AG08396 (cell line): ENCODE data around the gene BCAP29.
"Not testable (repeated sequence)": the region's sequence is repeated elsewhere in the genome, so short reads cannot be mapped to it uniquely, and the experiment has no call there.

Source experiments
- DNase-seq: peaks from one replicate; pipeline ENCODE4 v3.0.0; 2012; ENCODE audit warnings: low spot score, mixed read lengths

BCAP29 gene

DNA sequence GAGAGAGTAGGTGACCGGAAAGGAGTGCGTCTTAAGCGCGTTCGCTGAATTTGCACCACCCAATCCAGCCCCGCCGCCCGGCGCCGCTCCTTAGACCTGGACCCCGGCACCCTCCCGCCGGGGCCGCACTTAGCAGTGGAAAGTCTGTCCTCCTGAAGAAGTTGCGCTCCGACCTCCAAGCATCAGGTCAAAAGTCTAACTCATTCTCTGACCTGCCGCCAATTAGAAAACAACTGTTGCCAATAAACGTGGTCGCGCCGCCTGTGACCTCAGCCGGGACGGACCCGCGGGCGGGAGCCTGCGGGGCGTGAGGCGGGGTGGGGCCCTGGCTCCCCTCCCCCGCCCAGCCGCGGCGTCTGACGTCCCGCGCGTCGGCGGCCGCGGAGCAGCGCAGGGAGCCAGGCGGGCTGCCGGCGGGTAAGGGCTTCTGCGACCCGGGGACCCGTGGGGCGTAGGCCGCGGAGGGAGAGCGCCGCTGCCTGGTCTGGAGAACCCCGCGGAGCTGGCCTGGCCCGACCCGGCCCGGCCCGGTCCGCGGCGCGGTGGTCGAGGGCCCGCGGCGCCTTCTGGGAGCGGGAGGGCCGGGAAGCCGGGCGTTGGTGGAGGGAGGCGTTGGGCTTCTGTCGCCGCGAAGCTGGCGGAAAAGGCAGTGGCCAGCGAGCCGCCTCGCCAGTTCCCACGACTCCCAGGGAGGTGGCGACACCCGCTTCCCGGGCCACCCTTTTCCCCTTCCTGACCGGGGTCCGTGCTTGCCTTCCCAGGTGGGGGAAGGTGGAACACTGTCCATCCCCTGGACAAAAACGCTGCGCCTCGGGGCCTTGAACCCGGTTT lies at the start of gene BCAP29:
Gene BCAP29, plus strand, starts transcription at position 362 of the 831 bp plus-strand sequence. CDS start 527 bp downstream, outside the sequence.
- peak; percentile 83 for DNase-seq

GRCh38 chr7:107530751-107531150 lies 49.3 kb upstream of the BCAP29 start:
- no peak for DNase-seq

- DNase-seq, result no peak
Observed at GRCh38 chr7:107534139-107534538, 45.9 kb upstream of the BCAP29 start.

DNA sequence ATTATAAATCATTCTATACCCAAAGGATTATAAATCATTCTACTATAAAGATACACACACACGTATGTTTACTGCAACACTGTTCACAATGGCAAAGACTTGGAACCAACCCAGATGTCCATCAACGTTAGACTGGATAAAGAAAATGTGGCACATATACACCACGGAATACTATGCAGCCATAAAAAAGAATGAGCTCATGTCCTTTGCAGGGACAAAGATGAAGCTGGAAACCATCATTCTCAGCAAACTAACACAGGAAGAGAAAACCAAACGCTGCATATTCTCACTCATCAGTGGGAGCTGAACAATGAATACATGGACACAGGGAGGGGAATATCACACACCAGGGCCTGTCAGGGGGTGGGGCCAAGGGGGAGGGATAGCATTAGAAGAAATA lies 42.8 kb upstream of the BCAP29 start:
- not testable (repeated sequence) for DNase-seq

DNA sequence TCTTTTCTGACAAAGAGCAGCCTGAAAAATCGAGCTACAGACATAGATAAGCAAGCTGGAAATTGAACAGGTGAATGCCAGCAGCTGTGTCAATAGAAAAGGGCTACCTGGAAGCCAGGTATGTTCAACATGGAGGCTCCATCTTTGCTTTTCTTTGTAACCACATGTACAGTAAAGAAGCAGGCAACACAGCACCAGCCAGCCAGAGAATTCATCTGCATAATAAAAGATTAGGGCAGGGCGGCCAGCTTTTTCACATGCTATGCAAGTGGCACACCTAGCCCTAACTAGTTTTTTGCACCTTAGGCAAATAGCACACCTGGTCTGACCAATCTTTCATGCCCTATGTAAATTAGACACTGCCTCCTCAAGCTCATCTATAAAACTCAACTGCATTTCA lies 42.0 kb upstream of the BCAP29 start:
- no peak for DNase-seq

DNA sequence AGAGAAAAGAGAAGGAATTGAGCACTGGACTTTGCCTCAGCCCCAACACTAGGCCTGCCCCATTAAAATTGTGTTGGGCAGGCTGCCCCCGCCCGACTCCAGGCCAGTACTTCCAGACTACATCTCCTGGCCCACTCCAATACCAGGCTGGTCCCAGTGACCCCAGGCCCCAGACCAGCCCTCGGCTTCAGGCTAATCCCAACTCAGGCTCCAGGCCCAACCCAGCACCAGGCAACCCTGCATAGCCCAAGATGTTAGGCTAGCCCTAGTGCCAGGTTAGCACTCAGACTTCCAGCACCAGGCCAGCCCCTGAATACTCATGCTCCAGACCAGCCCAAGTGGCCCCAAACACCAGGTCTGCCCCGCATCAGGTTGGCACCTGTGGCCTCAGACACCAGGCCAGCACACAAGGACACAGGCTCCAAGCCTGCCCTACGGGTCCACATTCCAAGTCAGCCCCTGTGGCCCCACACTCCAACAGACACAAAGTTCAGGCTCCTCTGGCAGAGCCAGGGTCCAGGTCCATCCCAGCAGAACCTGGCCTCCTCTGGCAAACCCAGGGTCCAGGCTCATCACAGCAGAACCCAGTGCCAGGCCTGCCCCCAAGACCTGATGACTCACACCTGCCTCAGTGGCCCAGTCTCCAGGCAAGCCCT lies 36.6 kb upstream of the BCAP29 start:
- DNase-seq, result no peak

DNA sequence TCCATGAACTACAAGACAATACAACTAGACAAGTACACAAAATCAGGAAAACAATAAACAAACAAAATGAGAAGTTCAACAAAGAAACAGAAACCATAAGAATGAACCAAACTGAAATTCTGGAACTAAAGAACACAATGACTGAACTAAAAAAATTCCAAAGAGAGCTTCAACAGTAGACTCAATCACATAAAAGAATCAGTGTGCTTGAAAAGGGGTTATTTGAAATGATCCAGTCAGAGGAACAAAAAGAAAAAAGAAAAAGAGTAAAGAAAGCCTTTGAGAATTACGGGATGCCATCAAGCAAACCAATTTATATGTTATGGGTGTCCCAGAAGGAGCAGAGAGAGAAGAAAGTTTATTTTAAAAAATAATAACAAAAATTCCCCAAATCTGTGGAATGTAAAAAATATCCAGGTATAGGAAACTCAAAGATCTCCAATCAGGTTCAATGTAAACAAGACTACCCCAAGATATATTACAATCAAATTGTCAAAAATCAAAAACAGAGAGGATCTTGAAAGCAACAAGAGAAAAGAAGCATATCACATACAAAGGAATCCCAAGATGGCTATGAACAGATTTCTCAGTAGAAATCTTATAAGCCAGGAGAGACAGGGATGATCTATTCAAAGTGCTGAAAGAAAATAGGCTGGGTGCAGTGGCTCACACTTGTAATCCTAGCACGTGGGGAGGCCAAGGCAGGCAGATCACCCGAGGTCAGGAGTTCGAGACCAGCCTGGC lies 35.0 kb upstream of the BCAP29 start:
- DNase-seq, result no peak

DNA sequence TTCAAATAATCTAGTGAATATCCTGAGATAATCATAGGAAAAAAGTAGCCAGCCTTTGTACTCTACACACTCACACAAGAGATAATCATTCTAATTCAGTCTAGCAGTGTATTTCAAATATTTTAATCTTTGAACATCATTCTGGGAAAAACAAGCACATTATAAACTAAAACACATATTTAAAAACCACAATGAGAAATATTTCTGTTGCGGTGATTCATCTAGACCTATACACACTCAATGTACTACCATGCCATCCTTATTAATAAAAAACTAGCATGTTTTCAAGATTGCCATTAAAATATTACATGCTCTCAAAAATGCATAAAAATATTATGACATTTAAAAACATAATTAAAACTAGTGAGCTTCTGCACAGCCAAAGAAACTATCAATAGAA lies 28.1 kb upstream of the BCAP29 start:
- DNase-seq, result no peak

DNA sequence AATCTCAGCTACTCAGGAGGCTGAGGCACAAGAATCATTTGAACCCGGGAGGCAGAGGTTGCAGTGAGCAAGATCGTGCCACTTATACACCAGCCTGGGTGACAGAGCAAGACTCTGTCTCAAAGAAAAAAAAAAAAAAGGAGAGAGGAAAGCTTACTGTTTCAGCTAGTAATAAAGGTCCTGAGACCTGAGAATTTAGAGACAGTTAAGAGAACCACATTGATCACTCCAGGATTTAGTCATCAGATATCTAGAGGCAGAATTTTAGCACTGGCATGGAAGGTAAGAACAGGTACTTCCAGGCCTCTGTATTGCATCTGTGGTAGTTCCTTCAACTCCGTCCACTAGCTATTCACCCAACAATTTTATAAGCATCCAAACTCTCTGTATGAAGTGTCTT lies 24.2 kb upstream of the BCAP29 start:
- no peak for DNase-seq

GRCh38 chr7:107559864-107560263 lies 20.2 kb upstream of the BCAP29 start:
- peak; percentile 53 for DNase-seq

DNA sequence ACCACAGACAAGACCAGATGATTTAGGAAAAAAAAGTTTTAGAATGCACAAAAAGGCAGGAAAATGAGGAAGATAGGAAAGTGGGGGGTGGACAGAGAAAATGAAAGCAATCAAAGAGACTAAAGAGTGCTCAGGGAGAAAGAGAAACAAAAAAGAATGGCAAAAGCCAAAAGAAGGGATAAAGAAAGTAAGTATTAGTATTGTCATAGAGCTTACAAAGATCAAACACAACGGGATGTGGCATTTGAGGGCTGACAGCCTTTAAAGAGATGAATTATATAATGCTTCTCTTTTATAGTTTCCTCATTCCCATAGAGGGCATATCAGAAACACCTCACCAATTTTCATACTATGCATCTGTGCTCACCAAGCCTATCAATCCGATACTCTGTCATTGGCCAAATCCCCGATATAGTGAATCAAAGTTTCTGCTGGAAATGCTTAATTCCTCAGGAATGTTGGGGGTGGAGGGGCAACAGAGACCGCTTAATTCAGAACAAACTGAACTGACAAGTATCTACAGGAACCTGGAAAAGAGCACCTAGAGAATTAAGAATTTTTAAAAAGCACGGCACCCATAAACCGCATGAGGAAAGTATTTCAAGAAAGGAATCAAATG lies 19.0 kb upstream of the BCAP29 start:
- no peak for DNase-seq

- no peak for DNase-seq
Observed at GRCh38 chr7:107563081-107563774, 16.8 kb upstream of the BCAP29 start.

DNA sequence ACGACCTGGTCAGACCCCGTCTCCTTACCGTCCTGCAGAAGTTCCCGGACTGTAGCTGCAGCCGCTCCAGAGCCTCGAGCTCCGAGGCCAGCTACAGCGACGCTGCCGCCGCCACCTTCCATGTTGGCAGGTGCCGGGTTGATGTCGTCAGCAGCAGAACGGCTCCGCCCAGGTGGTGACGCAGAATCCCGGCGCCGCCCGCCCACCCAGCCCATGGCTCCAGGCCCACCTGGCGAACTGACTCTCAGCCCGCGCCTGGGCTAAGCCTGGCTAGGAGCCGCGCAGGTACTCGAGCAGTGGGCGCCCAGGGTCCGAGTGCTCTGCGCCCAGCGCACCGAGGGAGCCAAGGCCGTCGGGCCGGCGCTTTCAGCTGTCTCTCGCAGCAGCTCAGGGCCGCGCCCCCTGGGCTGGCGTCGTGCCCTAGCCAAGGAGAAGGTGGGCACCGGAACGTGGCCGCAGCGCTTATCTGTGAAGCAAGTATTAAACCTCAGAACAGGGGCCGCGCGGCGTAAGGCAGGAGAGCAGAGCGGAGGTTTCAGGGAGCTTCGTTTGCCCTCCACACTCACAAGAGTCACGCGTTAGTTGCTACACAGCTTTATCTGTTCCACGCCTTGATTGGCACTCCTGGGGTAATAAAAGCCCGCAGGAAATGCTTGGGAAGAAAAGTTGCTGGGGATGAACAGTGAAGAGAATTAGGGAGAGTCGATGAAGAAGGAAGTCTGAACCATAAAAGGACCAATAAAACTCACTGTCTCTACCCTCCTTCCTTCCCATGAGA lies 16.1 kb upstream of the BCAP29 start, which contains the start of the genes COG5 and DUS4L:
Gene COG5, minus strand, starts transcription at position 146 of the 778 bp plus-strand sequence. Its CDS starts 24 bp downstream, at position 122.
Gene DUS4L, plus strand, starts transcription at position 197 of the 778 bp plus-strand sequence. CDS start 3,100 bp downstream, outside the sequence.
- peak; percentile 87 for DNase-seq

DNA sequence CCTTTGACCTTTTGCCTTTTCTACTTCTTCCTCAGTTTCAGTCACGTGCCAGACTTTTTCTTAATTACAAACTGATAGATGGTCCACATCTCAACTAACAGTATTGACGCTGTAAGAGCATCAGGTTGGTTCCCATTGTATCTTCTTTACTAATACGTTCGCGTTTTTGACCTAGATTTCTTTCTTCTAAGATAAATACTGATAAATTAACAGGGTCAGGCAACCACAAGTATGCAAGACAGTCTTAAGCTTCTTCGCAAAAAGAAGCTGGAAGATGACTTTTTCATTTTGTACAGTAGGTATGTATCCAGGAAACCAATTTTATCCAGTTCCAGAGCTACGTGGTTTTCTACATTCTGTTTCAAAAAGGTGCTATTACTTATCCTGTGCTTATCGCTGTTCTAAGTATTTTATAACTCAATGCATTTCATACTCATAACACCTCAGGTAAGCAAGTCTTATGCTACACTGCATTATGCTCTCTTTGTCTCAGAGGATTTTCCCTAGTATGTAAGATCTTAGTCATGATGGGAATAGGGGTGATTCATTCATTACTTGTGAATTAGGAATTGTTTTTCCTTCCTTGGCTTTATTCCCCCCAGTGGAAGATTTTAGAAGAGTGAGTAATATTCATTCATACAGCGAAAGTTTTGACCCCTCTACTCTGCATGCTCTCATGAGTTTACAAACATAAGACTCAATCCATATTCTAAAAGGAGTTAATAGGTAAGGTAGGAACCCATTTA lies 15.3 kb upstream of the BCAP29 start:
- DNase-seq, result peak; percentile 59

DNA sequence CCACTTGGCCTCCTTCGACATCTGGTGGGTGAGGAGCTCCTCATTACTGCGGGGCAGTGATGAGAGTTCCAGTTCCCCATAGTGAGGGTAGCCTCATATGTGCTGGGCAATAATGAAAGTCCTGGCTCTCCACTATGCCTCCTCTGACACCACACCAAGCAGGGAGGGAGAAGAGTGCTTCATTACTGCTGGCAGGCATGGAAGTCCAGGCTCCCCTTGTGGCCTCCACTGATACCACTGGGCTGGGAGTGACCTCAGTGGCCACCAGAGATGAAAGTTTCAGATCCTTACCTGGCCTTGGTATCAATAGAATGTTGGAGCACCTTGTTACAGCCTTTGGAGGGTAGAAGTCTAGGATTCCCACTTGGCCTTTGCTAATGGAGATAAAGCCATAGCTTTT lies 9.7 kb upstream of the BCAP29 start:
- no peak for DNase-seq

- no peak for DNase-seq
Observed at GRCh38 chr7:107573537-107573936, 6.5 kb upstream of the BCAP29 start.

- DNase-seq, result no peak
Observed at GRCh38 chr7:107579554-107579884, 527 bp upstream of the BCAP29 start.

- DNase-seq, result no peak
Observed at GRCh38 chr7:107580716-107581383, 804 bp downstream of the BCAP29 start.

DNA sequence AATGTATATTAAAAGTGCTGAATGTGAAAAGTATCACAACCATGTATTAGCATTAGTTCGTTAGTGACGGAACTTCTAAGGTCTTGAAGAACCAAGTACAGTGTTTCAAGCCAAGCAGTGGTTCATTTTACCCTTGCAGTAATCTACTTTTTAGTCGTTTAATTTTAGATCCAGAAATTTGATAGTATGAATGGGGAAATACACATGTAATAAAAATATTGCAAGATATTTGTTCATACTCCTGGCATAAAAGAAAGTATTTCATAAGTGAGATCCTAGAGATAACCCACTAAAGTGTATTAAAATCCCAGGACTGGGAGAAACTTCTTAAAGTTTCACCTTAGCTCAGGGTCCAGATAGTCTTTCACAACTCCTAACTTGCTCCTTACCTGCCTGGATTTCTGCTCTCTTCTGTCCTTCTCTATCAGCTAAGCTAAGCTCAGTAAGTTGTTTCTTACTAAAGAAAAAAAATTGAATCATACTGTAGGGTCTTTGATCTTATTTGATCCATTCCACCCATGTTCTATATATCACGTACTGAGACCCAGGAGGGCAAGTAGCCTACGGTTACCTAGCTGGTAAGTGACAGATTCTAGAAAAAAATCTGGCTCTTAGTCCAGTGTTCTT lies 1.5 kb downstream of the BCAP29 start:
- DNase-seq, result no peak
